B cell (primary cell): ENCODE measurements around the gene SORD.

Source experiments
- CTCF ChIP-seq: fragments of 200-600 bp; IDR thresholded peaks from one replicate; pipeline ENCODE4 v1.8.0; 2022; ENCODE audit warnings: antibody characterized with exemption, mild to moderate bottlenecking
- EZH2 ChIP-seq: IDR thresholded peaks from 2 replicates; pipeline ENCODE4 v1.6.1; 2012; ENCODE audit warnings: borderline replicate concordance, low read depth, mild to moderate bottlenecking, moderate library complexity, low read length; ENCODE audit not compliant: insufficient read depth, poor library complexity, severe bottlenecking

DNA sequence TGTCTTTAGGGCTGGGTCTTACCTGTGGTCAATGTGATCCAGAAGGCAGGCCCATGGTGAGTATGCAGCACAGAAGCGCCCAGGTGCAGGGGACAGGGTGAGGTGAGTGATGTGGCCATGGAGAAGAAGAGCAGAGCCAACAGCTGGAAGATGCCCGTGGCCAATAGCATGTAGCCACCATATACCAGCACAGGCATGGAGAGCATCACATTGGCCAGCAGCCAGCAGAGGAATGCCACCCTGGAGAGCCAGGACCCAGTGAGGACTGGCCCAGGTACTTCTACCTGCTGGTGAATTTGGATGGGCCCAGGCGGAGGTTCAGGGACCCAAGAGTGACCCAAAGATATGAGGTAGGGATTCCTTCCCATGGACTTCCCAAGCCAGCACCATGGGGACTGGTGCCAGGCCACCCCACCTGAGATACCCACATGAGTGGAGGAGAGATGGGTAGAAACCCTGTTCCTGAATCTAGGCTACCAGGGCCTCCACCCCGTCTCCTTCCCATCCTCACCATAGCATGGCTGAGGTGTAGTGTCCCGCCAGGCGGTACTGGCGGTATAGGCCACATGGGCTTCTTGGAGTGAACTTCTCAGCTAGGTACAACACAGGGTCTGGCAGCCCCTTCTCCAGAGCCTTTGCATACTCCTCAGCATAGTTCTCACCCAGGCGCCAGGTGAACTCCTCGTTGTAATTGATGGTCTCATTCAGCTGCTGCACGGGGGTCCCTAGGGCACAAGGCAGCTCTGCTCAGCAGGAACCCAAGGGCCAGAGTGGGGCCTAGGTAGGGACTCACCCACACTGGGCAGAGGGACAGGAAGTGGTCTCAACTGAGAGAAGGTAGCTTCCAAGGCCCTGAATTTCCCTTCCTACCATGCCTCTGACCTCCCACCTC, 97.3 kb downstream of the SORD start:
- TF ChIP-seq CTCF = no peak
- no peak for TF ChIP-seq EZH2
